SK-N-SH (cell line): Measurements from ENCODE around the gene KAT6B. TPM values are rescaled to one million over a fixed set of nuclear protein-coding genes. Genes with fewer than 3 reads are reported as not detected.

Experiments
- CTCF ChIA-PET: fragments of 300-600, 350-600 bp; formaldehyde crosslinking; extraction: SDS; loops from one replicate; lab custom pipeline; 2021; lab: Yijun Ruan, JAX
- POLR2A ChIA-PET: fragments of 350-600 bp; sonication (Branson Sonifier 250); formaldehyde crosslinking; extraction: SDS; loops from one replicate; lab custom pipeline; 2020; ENCODE audit warnings: antibody characterized with exemption, inconsistent platforms; lab: Yijun Ruan, JAX
- DNase-seq: peaks from one replicate; pipeline ENCODE4 v3.0.0; 2012
- H2AFZ ChIP-seq: fragments of 200-600 bp; sonication (generic); 2 replicates; pipeline ENCODE4 v1.8.1; 2016; ENCODE audit warnings: antibody characterized with exemption, mild to moderate bottlenecking, low read depth
- H3F3A ChIP-seq: fragments of 200-600 bp; sonication (generic); replicated peaks from 2 replicates; pipeline ENCODE3; 2016; ENCODE audit warnings: antibody characterized with exemption, mild to moderate bottlenecking; ENCODE audit not compliant: insufficient read depth
- H3K27ac ChIP-seq, 2 experiments: fragments of 200-500 bp in 1 of 2; fragments of 200-600 bp in 1 of 2; sonication (Bioruptor generic) in 1 of 2; sonication (generic), shearing (Covaris generic) in 1 of 2; 2 replicates each; pipeline versions ENCODE4 v1.5.1 to v1.6.1; 2014 to 2016; ENCODE audit warnings: low read depth in 2 of 2, inconsistent platforms in 1 of 2, low read length in 1 of 2, mild to moderate bottlenecking in 1 of 2, mixed read lengths in 1 of 2
- H3K27me3 ChIP-seq: fragments of 200-600 bp; sonication (generic), shearing (Covaris generic); 2 replicates; pipeline ENCODE4 v1.6.1; 2016; ENCODE audit warnings: mixed run types; ENCODE audit not compliant: insufficient read depth
- H3K36me3 ChIP-seq, 2 experiments: fragments of 200-500 bp in 1 of 2; fragments of 200-600 bp in 1 of 2; sonication (Bioruptor generic) in 1 of 2; sonication (generic) in 1 of 2; replicated peaks in 1 of 2; 2 replicates each; pipeline versions ENCODE3 to v1.5.1; 2014 to 2016; ENCODE audit warnings: low read length in 1 of 2, mild to moderate bottlenecking in 1 of 2; ENCODE audit not compliant: insufficient read depth in 2 of 2, control insufficient read depth in 1 of 2
- H3K4me1 ChIP-seq, 2 experiments: fragments of 200-500 bp in 1 of 2; fragments of 200-600 bp in 1 of 2; sonication (Bioruptor generic) in 1 of 2; sonication (generic), shearing (Covaris generic) in 1 of 2; 2 replicates each; pipeline versions ENCODE4 v1.5.1 to v1.6.1; 2014 to 2016; ENCODE audit warnings: low read depth in 1 of 2, low read length in 1 of 2, mixed run types in 1 of 2; ENCODE audit not compliant: insufficient read depth in 2 of 2, control insufficient read depth in 1 of 2
- H3K4me2 ChIP-seq: fragments of 200-600 bp; sonication (generic), shearing (Covaris generic); 2 replicates; pipeline ENCODE4 v1.6.1; 2017; ENCODE audit warnings: mixed run types
- H3K4me3 ChIP-seq, 2 experiments: fragments of 200-500 bp in 1 of 2; fragments of 200-600 bp in 1 of 2; sonication (Bioruptor generic) in 1 of 2; sonication (generic), shearing (Covaris generic) in 1 of 2; 2 replicates each; pipeline versions ENCODE4 v1.5.1 to v1.8.1; 2014 to 2016; ENCODE audit warnings: low read depth in 2 of 2, inconsistent platforms in 1 of 2, low read length in 1 of 2, mild to moderate bottlenecking in 1 of 2, mixed read lengths in 1 of 2, moderate library complexity in 1 of 2
- H3K79me2 ChIP-seq: fragments of 200-600 bp; sonication (generic); 2 replicates; pipeline ENCODE4 v1.8.1; 2017; ENCODE audit warnings: mild to moderate bottlenecking; ENCODE audit not compliant: insufficient read depth
- H3K9ac ChIP-seq: fragments of 200-600 bp; sonication (generic); 2 replicates; pipeline ENCODE4 v1.6.1; 2017; ENCODE audit warnings: mixed run types
- H3K9me2 ChIP-seq: fragments of 200-600 bp; sonication (generic); 2 replicates; pipeline ENCODE4 v1.6.1; 2017; ENCODE audit warnings: mixed run types
- H3K9me3 ChIP-seq: fragments of 200-600 bp; sonication (generic); 2 replicates; pipeline ENCODE4 v1.6.1; 2017; ENCODE audit warnings: mixed run types, mild to moderate bottlenecking, moderate library complexity
- H4K20me1 ChIP-seq: fragments of 200-600 bp; sonication (generic); 2 replicates; pipeline ENCODE4 v1.6.1; 2017; ENCODE audit warnings: mild to moderate bottlenecking, mixed run types; ENCODE audit not compliant: insufficient read depth
- ELF1 ChIP-seq: IDR thresholded peaks from 2 replicates; pipeline ENCODE4 v1.4.0; 2012
- EZH2phosphoT487 ChIP-seq: fragments of 200-600 bp; sonication (generic); IDR thresholded peaks from 2 replicates; pipeline ENCODE4 v1.6.1; 2017; ENCODE audit warnings: low read depth, mixed run types, mild to moderate bottlenecking, antibody characterized with exemption, moderate library complexity, borderline replicate concordance
- FOXM1 ChIP-seq: IDR thresholded peaks from 2 replicates; pipeline ENCODE4 v1.4.0; 2012; ENCODE audit warnings: low read depth, mild to moderate bottlenecking
- GATA2 ChIP-seq: sonication (generic); formaldehyde crosslinking; IDR thresholded peaks from 2 replicates; pipeline ENCODE4 v1.5.0; 2020; ENCODE audit warnings: mild to moderate bottlenecking, missing genetic modification reagents
- IRF3 ChIP-seq: fragments of 150-350 bp; IDR thresholded peaks from 2 replicates; pipeline ENCODE4 v1.6.1; 2016; ENCODE audit warnings: mild to moderate bottlenecking, low read depth, low read length
- JUND ChIP-seq: IDR thresholded peaks from 2 replicates; pipeline ENCODE4 v1.4.0; 2012
- NFIC ChIP-seq: IDR thresholded peaks from 2 replicates; pipeline ENCODE4 v1.4.0; 2012; ENCODE audit warnings: borderline replicate concordance
- POLR2AphosphoS5 ChIP-seq: IDR thresholded peaks from 2 replicates; pipeline ENCODE4 v1.6.1; 2012; ENCODE audit warnings: low read depth, low read length
- RAD21 ChIP-seq: IDR thresholded peaks from 2 replicates; pipeline ENCODE4 v1.6.1; 2012; ENCODE audit warnings: mild to moderate bottlenecking, low read length
- RCOR1 ChIP-seq: fragments of 150-350 bp; IDR thresholded peaks from 2 replicates; pipeline ENCODE4 v1.6.1; 2017; ENCODE audit warnings: antibody characterized with exemption, low read length
- RFX5 ChIP-seq: IDR thresholded peaks from 2 replicates; pipeline ENCODE4 v1.6.1; 2012; ENCODE audit warnings: mild to moderate bottlenecking, improper control_type of control experiment, low read length
- SIN3A ChIP-seq: IDR thresholded peaks from 2 replicates; pipeline ENCODE4 v1.6.1; 2012; ENCODE audit warnings: low read depth, mild to moderate bottlenecking, low read length, moderate library complexity, borderline replicate concordance
- USF1 ChIP-seq: IDR thresholded peaks from 2 replicates; pipeline ENCODE4 v1.4.0; 2012; ENCODE audit warnings: low read depth, borderline replicate concordance
- WGBS: methylation state at CpG from one replicate; pipeline ENCODE4 v1.1.6; 2017; ENCODE audit warnings: low lambda C conversion rate; 5-methylcytosine and 5-hydroxymethylcytosine counted together
- polyA plus RNA-seq, 3 experiments: library from polyadenylated mRNA; depleted of rRNA; stranded (reverse); fragments of >200 nt; gene quantifications; 2 replicates each; pipeline ENCODE4 v1.2.3, GENCODE V29; 2012
- TF ChIP-seq, protein P1 (sequence below): IDR thresholded peaks from 2 replicates; pipeline ENCODE4 v1.4.0; 2012; ENCODE audit warnings: low read depth, borderline replicate concordance
- TF ChIP-seq, protein P2 (sequence below): IDR thresholded peaks from 2 replicates; pipeline ENCODE4; 2012
- TF ChIP-seq, protein P3 (sequence below): IDR thresholded peaks from 2 replicates; pipeline ENCODE4 v1.6.1; 2012; ENCODE audit warnings: mild to moderate bottlenecking, low read depth, low read length, moderate library complexity

KAT6B gene
- polyA plus RNA-seq, 1 of the 3 experiments (the other 2 are of a cell fraction), result 4.3 TPM

GRCh38 chr10:75029857-75030256 lies 203.5 kb downstream of the KAT6B start:
- H3K27ac ChIP-seq, result no peak overlapping the region
- DNase-seq, result no peak
- no peak overlapping the region for H3K4me2 ChIP-seq
- POLR2A ChIA-PET, result no interaction called here
- TF ChIP-seq, protein P1, sequence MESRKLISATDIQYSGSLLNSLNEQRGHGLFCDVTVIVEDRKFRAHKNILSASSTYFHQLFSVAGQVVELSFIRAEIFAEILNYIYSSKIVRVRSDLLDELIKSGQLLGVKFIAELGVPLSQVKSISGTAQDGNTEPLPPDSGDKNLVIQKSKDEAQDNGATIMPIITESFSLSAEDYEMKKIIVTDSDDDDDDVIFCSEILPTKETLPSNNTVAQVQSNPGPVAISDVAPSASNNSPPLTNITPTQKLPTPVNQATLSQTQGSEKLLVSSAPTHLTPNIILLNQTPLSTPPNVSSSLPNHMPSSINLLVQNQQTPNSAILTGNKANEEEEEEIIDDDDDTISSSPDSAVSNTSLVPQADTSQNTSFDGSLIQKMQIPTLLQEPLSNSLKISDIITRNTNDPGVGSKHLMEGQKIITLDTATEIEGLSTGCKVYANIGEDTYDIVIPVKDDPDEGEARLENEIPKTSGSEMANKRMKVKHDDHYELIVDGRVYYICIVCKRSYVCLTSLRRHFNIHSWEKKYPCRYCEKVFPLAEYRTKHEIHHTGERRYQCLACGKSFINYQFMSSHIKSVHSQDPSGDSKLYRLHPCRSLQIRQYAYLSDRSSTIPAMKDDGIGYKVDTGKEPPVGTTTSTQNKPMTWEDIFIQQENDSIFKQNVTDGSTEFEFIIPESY, result no peak
- TF ChIP-seq IRF3 (no peak), POLR2AphosphoS5 (no peak), FOXM1 (no peak), EZH2phosphoT487 (no peak), GATA2 (no peak), JUND (no peak), ELF1 (no peak), SIN3A (no peak), RCOR1 (no peak), USF1 (no peak), RFX5 (no peak), RAD21 (no peak), NFIC (no peak)
- TF ChIP-seq, protein P2, sequence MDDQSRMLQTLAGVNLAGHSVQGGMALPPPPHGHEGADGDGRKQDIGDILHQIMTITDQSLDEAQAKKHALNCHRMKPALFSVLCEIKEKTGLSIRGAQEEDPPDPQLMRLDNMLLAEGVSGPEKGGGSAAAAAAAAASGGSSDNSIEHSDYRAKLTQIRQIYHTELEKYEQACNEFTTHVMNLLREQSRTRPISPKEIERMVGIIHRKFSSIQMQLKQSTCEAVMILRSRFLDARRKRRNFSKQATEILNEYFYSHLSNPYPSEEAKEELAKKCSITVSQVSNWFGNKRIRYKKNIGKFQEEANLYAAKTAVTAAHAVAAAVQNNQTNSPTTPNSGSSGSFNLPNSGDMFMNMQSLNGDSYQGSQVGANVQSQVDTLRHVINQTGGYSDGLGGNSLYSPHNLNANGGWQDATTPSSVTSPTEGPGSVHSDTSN, result no peak
- TF ChIP-seq, protein P3, sequence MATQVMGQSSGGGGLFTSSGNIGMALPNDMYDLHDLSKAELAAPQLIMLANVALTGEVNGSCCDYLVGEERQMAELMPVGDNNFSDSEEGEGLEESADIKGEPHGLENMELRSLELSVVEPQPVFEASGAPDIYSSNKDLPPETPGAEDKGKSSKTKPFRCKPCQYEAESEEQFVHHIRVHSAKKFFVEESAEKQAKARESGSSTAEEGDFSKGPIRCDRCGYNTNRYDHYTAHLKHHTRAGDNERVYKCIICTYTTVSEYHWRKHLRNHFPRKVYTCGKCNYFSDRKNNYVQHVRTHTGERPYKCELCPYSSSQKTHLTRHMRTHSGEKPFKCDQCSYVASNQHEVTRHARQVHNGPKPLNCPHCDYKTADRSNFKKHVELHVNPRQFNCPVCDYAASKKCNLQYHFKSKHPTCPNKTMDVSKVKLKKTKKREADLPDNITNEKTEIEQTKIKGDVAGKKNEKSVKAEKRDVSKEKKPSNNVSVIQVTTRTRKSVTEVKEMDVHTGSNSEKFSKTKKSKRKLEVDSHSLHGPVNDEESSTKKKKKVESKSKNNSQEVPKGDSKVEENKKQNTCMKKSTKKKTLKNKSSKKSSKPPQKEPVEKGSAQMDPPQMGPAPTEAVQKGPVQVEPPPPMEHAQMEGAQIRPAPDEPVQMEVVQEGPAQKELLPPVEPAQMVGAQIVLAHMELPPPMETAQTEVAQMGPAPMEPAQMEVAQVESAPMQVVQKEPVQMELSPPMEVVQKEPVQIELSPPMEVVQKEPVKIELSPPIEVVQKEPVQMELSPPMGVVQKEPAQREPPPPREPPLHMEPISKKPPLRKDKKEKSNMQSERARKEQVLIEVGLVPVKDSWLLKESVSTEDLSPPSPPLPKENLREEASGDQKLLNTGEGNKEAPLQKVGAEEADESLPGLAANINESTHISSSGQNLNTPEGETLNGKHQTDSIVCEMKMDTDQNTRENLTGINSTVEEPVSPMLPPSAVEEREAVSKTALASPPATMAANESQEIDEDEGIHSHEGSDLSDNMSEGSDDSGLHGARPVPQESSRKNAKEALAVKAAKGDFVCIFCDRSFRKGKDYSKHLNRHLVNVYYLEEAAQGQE, result no peak
- H3F3A ChIP-seq, result no peaks in the 10 kb centered on the region
- H3K9ac ChIP-seq, result no peak overlapping the region
- WGBS, result 100% methylated on average over 1 of the region's 13 CpGs
- H2AFZ ChIP-seq, result no peak overlapping the region
- no peaks in the 10 kb centered on the region for H3K79me2 ChIP-seq
- CTCF ChIA-PET, result interaction anchor here (0.9 to 1.0 kb wide), 2 partner anchors 206 to 692 kb away, joined by 3 read pairs; partner anchors contain the start of gene COMTD1
- peaks cover 35 to 46% of the 10 kb centered on the region in 2 experiments for H3K36me3 ChIP-seq
- H3K9me3 ChIP-seq, result no peaks in the 10 kb centered on the region
- H3K27me3 ChIP-seq, result no peaks in the 10 kb centered on the region
- H3K9me2 ChIP-seq, result no peaks in the 10 kb centered on the region
- H4K20me1 ChIP-seq, result no peaks in the 10 kb centered on the region
- H3K4me3 ChIP-seq, result no peak overlapping the region
- H3K4me1 ChIP-seq, result peaks cover 0 to 7% of the 10 kb centered on the region in 2 experiments; a peak in 1 of 4 replicates
